Measurements from ENCODE around the gene SCN1A. TPM values are rescaled to one million over a fixed set of nuclear protein-coding genes. Genes with fewer than 3 reads are reported as not detected.

SCN1A gene
- total and polyA plus RNA-seq, 2 experiments from 2014 or later, result 1.2 to 1.3 TPM

GRCh38 chr2:166137331-166137730, 9.5 kb upstream of the SCN1A start:
- DNase-seq (ENCODE audit: low spot score), result no peak
- Histone ChIP-seq H3K4me2 (no peak overlapping the region), H3K27ac (ENCODE audit: low read depth) (no peak overlapping the region), H3K79me2 (replicated peaks; ENCODE audit: insufficient read depth) (no peaks in the 10 kb centered on the region), H2AFZ (no peak overlapping the region), H3K4me1 (ENCODE audit: insufficient read depth) (0 out of 2 replicates have a peak, but pooled peaks cover 5% of the 10 kb centered on the region), H3K4me3 (no peak overlapping the region), H3K36me3 (ENCODE audit: insufficient read depth) (no peaks in the 10 kb centered on the region), H3F3A (replicated peaks; ENCODE audit: low read depth) (no peaks in the 10 kb centered on the region), H4K20me1 (replicated peaks; ENCODE audit: insufficient read depth) (no peaks in the 10 kb centered on the region), H3K9me2 (ENCODE audit: insufficient read depth) (peaks cover 5% of the 10 kb centered on the region; the same call in 1 of the 2 replicates), H3K27me3 (ENCODE audit: insufficient read depth) (no peaks in the 10 kb centered on the region)
- Mint-ChIP-seq H3K36me3 (ENCODE audit: low read depth) (no peaks in the 10 kb centered on the region), H3K27me3 (ENCODE audit: insufficient read depth, low read depth, poor library complexity) (peaks cover 5% of the 10 kb centered on the region), H3K4me1 (peaks cover 5% of the 10 kb centered on the region), H3K9me3 (peaks cover 4% of the 10 kb centered on the region; the same call in 2 of the 3 replicates), H3K27ac (no peak overlapping the region; the same call in 1 of the 2 replicates), H3K4me3 (no peak overlapping the region)
- no peak for ATAC-seq
- TF ChIP-seq EZH2phosphoT487 (IDR thresholded peaks at IDR 0.05; ENCODE audit: unreplicated experiment), result no peak
- TF ChIP-seq EZH2 (IDR thresholded peaks at IDR 0.05; ENCODE audit: low read depth, unreplicated experiment), result no peak
- no peak for TF ChIP-seq CREB1 (CRISPR knock-in tag; IDR thresholded peaks at IDR 0.05; ENCODE audit: low read depth)
- no peak for TF ChIP-seq ETS1 (IDR thresholded peaks at IDR 0.05)
- TF ChIP-seq STAT1 (IDR thresholded peaks at IDR 0.05; ENCODE audit: unreplicated experiment), result no peak
- TF ChIP-seq, protein P1, sequence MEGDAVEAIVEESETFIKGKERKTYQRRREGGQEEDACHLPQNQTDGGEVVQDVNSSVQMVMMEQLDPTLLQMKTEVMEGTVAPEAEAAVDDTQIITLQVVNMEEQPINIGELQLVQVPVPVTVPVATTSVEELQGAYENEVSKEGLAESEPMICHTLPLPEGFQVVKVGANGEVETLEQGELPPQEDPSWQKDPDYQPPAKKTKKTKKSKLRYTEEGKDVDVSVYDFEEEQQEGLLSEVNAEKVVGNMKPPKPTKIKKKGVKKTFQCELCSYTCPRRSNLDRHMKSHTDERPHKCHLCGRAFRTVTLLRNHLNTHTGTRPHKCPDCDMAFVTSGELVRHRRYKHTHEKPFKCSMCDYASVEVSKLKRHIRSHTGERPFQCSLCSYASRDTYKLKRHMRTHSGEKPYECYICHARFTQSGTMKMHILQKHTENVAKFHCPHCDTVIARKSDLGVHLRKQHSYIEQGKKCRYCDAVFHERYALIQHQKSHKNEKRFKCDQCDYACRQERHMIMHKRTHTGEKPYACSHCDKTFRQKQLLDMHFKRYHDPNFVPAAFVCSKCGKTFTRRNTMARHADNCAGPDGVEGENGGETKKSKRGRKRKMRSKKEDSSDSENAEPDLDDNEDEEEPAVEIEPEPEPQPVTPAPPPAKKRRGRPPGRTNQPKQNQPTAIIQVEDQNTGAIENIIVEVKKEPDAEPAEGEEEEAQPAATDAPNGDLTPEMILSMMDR (conservative IDR thresholded peaks at IDR 0.05; ENCODE audit: low read depth in 2 of 2), result no peak
- TF ChIP-seq, protein P2, sequence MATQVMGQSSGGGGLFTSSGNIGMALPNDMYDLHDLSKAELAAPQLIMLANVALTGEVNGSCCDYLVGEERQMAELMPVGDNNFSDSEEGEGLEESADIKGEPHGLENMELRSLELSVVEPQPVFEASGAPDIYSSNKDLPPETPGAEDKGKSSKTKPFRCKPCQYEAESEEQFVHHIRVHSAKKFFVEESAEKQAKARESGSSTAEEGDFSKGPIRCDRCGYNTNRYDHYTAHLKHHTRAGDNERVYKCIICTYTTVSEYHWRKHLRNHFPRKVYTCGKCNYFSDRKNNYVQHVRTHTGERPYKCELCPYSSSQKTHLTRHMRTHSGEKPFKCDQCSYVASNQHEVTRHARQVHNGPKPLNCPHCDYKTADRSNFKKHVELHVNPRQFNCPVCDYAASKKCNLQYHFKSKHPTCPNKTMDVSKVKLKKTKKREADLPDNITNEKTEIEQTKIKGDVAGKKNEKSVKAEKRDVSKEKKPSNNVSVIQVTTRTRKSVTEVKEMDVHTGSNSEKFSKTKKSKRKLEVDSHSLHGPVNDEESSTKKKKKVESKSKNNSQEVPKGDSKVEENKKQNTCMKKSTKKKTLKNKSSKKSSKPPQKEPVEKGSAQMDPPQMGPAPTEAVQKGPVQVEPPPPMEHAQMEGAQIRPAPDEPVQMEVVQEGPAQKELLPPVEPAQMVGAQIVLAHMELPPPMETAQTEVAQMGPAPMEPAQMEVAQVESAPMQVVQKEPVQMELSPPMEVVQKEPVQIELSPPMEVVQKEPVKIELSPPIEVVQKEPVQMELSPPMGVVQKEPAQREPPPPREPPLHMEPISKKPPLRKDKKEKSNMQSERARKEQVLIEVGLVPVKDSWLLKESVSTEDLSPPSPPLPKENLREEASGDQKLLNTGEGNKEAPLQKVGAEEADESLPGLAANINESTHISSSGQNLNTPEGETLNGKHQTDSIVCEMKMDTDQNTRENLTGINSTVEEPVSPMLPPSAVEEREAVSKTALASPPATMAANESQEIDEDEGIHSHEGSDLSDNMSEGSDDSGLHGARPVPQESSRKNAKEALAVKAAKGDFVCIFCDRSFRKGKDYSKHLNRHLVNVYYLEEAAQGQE (IDR thresholded peaks at IDR 0.05; ENCODE audit: unreplicated experiment), result no peak
- no peak for TF ChIP-seq ZNF462 (CRISPR knock-in tag; IDR thresholded peaks at IDR 0.05)
- no peak for TF ChIP-seq ZNF114 (CRISPR knock-in tag; IDR thresholded peaks at IDR 0.05)
- TF ChIP-seq NANOG (IDR thresholded peaks at IDR 0.05; ENCODE audit: borderline replicate concordance), result no peak
- no peak for TF ChIP-seq POLR2AphosphoS5 (IDR thresholded peaks at IDR 0.05; ENCODE audit: low read depth)
- TF ChIP-seq ZNF331 (CRISPR knock-in tag; IDR thresholded peaks at IDR 0.05; ENCODE audit: low read depth), result no peak

Data from GM23338 (cell line).